GM19324 (cell line): ENCODE results near the gene PATL2.
"Not testable (repeated sequence)": the region's sequence is repeated elsewhere in the genome, so short reads cannot be mapped to it uniquely, and the experiment has no call there.

Source experiments
- ATAC-seq: cut with Tn5 transposase; IDR thresholded peaks from one replicate; pipeline ENCODE4 v1.9.1; 2021; ENCODE audit warnings: mild to moderate bottlenecking, moderate library complexity; ENCODE audit not compliant: unreplicated experiment, low FRiP score

The PATL2 gene

DNA sequence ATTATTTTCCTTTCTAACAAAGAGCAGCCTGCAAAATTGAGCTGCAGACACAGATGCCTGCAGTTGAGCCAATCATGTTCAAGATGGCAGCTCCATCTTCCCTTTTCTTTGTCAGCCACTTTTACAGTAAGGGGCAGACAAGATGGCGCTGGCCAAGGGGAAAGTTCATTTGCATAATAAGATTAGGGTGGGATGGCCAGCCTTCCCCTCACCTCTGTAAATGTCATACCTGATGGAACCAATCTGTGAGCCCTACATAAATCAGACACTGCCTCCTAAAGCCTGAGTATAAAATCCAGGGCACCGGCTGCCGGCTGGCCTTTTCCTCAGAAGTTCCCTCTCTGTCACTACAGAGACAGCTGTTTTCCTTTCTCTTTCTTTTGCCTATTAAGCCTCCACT, 15.8 kb downstream of the PATL2 start:
- ATAC-seq: no peak

DNA sequence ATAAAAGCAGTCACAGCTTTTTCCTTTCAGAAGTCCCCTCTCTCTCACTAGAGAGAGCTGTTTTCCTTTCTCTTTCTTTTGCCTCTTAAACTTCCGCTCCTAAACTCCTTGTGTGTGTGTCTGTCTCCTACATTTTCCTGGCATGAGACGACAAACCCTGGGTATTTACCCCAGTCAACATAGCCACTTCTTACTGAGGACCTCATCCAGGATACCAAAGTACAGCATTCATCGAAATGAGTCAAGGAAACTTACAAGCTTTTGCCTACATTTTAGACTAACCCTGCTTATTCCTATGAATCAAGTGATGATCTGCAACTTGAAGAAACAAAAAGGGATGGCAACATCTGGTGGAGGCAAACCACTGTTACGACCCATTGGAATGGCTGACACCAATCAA, 16.7 kb downstream of the PATL2 start:
- no peak for ATAC-seq

DNA sequence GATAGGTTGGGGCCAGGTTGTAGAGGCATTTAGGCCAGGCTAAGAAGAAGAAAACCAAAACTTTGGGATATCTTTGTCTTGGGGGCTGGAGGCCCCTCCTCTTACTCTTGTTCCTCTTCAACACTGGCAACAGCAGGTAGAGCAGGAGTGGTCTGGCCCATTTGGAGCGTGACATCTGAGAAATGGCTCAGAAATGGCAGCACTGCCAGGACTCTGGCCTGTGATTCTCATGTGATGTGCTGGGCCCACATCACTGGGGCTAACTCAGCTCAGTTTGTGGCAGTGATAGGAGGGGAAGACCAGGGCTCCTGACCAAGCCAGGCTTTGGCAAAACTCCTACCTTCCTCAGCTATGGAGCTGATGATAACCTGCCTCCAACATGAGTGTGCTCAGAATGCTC, 18.5 kb downstream of the PATL2 start:
- no peak for ATAC-seq

DNA sequence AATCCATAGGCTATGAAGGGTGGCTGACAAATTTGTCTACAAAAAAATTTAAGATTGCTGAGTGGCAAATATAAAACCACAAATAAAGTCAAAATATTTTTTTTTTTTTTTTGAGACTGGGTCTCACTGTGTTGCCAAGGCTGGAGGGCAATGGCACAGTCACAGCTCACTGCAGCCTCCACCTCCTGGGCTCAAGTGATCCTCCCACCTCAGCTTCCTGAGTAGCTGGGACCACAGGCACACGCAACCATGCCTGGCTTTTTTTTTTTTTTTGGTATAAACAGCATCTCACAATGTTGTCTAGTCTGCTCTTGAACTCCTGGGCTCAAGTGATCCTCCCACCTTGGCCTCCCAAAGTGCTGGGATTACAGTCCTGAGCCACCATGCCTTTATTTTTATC, 20.9 kb downstream of the PATL2 start:
- not testable (repeated sequence) for ATAC-seq

DNA sequence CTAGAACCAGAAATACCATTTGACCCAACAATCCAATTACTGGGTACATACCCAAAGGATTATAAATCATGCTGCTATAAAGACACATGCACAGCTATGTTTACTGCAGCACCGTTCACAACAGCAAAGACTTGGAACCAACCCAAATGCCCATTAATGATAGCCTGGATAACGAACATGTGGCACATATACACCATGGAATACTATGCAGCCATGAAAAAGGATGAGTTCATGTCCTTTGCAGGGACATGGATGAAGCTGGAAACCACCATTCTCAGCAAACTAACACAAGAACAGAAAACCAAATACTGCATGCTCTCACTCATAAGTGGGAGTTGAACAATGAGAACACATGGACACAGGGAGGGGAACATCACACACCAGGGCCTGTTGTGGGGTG, 21.8 kb downstream of the PATL2 start:
- not testable (repeated sequence) for ATAC-seq

DNA sequence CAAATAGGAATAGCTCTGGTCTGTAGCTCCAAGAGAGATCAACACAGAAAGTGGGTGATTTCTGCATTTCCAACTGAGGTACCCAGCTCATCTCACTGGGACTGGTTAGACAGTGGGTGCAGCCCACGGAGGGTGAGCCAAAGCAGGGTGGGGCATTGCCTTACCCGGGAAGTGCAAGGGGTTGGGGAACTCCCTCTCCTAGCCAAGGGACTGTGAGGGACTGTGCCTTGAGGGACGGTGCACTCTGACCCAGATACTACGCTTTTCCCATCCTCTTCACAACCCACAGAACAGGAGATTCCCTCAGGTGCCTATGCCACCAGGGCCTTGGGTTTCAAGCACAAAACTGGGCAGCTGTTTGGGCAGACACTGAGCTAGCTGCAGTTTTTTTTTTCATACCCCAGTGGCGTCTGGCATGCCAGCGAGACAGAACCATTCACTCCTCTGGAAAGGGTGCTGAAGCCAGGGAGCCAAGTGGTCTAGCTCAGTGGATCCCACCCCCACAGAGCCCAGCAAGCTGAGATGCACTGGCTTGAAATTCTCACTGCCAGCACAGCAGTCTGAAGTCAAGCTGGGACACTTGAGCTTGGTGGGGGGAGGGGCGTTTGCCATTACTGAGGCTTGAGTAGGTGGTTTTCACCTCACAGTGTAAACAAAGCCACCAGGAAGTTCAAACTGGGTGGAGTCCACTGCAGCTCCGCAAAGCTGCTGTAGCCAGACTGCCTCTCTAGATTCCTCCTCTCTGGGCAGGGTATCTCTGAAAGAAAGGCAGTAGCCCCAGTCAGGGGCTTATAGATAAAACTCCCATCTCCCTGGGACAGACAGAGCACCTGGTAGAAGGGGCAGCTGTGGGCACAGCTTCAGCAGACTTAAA, 28.1 kb downstream of the PATL2 start:
- ATAC-seq: not testable (repeated sequence)

DNA sequence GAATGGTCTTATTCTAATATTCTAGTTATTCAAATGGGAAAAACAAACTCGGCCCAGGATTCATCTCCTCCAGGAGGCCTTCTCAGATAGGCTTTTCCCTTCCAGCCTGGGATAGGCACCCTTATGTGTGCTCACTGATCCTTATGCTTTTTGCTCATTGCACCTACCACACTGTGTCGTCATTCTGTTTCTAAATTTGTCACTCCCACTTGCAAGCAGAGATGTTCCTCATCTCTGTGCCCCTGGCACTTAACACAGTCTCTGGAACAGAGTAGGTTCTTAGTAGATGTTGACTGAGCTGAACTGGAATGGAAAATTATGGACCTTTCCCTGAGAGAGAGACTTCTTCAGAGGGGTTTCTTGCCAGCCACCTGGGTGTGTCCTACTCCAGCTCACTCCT, 28.9 kb downstream of the PATL2 start:
- ATAC-seq: no peak

DNA sequence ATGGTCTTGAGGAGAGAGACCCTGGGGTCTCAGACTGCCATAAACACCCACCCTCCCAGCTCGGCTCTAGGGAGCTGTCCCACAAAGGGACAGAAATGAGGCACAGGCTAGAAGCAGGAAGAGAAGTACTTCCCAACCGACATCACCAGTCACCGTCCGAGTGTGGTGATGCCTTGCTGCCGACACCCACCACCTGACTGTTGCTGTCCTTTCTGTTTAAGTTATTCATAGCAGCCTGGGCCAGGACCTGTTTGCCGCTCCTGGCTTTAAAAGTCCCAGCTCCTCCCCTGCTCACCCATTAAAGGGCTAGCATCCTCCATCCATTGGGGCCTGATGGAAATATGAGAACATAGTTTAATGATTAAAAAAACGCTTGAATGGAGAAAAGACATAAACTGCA, 34.4 kb downstream of the PATL2 start:
- ATAC-seq: no peak

DNA sequence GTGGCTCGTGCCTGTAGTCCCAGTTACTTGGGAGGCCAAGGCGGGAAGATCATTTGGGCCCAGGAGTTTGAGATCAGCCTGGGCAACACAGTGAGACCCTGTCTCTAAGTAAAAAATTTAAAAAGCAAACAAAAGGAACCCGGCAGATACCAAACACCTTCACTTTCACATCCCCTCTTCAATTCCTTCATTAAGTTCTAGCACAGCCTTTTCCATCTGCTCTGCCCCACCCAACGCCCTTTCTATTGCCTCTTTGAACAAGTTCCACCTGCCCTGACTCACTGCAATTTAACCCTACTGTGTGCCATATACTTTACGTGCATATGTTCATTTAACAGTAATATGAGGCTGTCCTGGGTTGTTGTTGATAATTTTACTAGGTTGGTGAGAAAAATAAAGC, 35.2 kb downstream of the PATL2 start:
- no peak for ATAC-seq

DNA sequence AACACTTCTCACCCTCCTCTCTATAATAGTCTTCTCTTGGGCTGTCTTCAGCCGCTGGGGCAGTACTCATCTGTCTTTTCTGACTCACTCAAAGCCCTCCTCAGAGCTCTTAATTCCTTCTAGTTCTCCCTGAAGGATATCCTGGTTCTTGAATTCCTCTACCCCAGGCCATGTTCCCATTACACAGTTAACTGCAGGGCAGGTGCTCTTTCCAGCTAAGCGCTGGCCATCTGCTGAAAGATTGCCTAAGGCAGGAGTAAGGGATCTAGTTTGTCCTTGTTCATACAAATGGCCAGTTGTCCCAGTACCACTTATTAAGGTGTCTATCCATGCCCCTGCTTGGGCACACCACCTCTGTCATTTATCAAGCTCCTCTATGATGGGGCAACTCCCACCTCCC, 37.5 kb downstream of the PATL2 start:
- no peak for ATAC-seq

DNA sequence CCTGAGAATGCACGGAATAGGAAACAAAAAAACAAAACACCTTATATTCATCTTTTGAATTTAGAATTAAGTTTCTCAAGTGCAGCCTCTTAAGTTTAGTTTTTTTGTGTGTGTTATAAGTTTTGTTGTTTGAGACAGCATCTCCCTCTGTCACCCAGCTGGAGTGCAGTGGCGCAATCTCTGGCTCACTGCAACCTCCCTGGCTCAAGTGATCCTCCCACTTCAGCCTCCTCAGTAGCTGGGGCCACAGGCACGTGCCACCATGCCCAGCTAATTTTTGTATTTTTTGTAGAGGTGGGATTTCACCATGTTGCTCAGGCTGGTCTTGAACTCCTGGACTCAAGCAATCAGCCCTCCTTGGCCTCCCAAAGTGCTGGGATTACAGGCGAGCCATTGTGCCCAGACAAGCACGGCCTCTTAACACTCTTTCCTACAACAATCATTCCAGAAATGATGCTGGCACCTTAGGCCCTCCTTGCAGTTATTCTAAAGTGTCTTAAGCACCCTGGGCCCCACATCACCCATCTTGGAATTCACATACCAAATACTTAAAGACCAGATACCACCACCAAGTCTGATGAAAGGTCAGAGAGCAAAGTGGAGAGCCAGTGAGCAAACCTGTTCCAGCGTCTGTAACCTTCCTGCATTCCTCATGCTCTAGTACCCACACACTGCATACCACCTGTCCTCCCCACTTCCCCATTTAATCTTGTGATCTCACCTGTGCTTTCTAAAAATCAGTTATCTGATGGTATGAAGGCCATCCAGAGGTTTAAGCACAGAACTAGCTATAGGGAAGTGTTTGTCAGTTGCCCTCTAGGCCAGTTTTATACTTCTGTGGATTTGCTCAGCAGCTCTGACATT, 40.8 kb downstream of the PATL2 start:
- no peak for ATAC-seq

DNA sequence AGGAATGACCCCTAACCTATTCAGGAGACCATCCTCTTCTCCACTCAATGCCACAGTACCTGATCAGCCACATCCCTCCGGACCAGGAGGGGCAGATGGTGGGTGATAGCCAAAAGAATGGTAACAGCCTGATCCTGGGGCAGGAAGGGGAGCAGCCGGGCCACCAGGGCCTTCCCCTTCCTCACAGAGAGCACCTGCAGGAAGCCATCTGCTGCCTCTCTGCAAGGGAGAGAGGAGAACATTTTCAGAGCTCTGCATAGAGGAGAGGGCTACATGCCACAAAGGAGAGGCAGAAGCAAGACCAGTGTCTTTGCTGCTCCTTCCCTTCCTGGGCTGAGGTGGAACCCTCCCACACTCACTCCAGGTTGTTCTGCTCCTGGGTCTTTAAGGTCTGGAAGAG, 42.2 kb downstream of the PATL2 start:
- no peak for ATAC-seq

DNA sequence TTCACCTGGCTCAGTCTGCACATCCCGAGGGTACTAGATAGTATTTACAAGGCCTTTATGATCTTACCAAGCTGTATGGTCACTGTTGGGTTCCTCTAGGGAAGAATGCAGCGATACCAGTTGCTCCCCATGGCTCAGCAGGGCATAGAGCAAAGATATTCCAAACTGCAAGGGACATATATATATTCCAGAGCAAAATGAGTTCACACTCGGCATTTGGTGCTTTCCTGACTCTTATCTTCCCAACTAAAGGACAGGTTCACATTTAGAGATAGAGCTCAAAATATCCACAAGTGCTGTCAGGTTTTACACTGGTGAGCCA, 44.1 kb downstream of the PATL2 start:
- no peak for ATAC-seq

DNA sequence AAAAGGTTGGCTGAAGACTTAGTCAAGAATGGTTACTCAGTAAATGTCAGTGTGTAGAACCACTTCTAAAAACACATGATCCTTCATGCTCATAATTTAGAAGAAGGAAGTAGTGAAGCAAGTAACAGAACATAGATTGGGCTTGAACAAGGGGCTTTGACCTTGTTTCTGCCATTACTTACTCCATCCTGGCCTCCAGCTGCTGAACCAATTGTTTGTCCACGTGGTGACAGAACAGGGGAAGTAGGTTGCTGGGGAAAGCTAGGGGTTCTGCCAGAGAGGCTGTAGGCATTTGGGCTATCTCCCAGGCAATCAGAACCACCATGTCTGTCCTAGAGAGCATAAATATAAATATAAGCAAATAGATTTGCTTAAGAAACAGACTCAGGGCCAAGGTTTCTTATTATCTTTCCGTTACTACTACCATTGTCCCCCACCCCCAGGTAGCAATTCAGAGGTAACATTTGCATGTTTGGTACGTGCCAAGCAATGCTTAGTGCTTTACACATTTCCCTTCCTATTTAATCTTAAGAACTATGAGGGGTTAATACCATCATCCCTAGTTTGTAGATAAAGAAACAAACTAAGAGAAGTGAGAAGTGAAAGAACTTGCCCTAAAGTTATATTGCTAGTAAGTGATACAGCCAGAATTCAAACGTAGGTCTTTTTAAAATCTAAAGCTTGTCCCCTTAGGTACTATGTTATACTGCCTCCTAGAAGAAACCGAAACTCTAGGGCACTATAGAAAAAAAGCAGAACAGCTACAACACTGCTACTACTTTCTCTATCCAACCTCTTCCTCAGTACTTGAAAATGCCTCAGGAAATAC, 44.7 kb downstream of the PATL2 start:
- ATAC-seq: no peak

DNA sequence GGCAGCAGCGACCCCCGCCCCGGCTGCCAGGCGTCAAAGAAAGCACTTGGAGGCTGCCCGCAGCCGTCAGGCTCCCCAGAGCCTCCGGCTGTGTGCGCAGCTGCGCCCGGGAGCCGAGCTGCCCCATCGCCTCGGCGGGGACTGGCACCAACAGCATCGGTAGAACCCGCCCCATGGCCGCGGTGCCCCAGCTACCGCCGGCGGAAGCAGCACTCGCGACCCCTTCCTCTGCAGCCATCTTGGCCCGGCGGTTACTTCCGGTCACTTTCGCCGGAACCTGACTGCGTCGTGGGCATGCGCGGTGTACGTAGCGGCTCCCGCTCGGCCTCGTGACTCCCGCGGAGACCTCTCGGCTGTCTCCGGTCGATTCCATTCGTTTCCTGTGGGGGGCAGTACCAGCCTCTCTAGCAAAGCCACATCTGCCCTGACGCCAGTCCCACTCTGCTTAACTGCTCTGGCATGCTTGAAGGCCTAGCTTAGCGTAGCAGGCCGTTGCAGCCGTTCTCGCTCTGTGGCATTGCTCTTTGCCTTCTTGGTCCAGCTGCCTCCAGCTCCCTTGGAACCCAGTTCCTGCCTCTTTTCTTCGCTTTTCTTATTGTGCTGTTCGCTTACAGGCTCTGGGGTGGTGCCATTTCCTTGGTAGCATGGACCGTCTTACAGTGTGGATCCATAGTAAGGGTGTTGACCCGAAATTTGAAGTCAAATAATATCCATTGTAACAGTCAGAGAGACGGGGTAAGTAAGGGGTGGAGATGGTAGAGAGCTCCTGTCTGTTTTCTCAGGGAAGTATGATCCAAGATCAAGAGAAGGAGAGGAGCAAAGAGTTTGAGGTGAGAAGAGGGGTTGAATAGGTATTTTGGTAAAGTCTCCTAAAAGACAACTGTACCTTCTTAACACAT, 47.5 kb downstream of the PATL2 start, which contains the start of gene SPG11:
Gene SPG11, minus strand, starts transcription at position 253 of the 899 bp plus-strand sequence. Its CDS starts 15 bp downstream, at position 238.
- peak; percentile 86 for ATAC-seq

DNA sequence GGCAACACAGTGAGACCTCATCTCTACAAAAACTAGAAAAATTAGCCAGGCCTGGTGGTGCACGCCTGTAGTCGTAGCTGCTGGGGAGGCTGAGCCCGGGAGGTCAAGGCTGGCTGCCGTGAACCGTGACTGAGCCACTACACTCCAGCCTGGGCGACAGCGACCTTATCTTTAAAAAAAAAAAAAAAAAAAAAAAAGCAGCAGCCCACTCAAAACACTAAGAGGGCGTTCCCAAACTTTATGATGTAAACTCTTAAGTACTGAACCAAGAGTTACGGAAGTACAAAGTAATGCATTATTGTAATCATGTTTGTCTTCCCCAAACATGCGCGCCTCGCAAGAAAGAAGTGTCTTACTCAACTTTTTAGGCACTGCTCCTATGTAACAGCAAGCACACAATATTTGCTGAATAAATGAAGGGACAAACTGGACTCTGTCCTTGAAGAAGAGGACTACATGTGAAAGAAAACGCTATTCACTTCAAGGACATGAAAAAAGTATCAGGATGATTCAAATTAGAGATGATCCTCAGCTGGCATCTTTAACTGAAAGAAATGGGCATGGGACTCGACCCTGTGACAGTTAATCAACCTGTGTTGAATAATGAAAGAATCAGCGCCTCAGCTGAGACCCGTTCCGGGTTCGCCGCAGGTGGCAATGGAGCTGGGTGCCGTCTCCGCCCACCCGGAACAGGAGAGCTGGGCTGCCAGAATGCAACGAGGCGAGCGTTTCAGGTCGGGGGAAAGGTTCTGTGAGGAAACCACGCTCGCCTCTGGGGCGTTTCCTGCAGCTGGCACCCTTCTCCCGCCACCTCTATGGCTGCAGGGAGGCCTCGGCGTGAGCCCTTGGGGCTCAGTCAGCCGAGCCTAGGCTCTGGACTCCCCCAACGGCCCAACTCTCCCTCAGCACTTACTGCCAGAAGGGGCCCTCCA, 48.4 kb downstream of the PATL2 start:
- ATAC-seq: peak; percentile 45

DNA sequence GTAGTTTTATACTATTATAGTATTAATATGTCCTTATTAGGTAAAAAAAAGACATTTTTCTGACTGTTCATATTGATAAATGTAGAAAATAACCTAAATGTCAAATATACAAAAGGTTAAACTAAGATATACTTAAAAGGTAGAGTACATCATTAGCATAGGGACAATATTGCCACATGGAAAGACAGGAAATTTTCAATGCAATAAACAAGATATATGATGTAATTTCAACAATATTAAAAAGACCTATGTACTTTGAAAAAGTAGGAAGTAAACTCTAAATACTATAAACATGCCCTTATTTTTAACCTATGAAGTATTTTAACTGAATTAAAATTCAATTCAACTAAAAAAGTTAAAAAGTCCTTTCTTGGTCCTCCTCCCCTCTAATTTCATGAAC, 49.5 kb downstream of the PATL2 start:
- no peak for ATAC-seq

DNA sequence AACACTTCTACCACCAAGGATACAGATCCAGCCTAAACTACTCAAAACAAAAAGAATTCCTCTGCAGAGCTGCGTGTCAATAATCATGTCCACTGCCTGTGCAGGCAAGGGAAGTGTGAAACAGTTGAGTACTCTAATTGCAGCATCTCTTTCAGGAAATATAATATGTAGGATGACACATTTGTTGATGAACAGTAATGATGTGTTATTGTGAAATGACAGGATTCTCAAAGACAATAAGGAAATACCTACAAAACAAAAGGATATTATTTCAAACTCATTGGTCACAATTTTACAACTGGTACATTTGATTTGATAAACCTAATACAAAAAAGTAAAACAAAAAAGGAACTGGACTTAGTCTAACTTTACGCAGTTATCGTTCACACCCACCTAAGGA, 52.1 kb downstream of the PATL2 start:
- no peak for ATAC-seq

DNA sequence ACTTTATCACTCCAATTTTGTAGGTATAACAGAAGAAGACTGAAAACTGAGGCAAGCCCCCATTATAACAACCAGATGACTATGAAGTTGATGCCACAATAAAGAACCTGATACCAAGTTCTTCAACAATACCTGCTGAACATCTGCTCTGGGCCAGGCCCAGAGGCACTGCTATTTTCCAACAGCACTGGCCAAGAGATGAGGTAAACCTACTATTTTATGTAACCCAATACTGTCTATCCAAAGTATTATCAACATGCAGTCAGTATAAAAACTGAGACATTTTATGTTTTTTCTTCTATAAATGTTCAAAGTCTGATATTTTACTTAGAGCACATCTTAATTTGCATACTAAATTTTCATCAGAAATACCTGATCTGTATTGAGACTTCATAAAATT, 53.7 kb downstream of the PATL2 start:
- no peak for ATAC-seq
